Subcutaneous adipose tissue (tissue), 4 donors: Measurements from ENCODE around the gene BACE1. TPM values are rescaled to one million over a fixed set of nuclear protein-coding genes. Genes with fewer than 3 reads are reported as not detected.

Experiments used
- total RNA-seq, 4 donors: library from RNA; depleted of rRNA; stranded (reverse); fragments of >200 nt; gene quantifications; one replicate each; pipeline ENCODE4 v1.1.0, GENCODE V29; 2016
- TF ChIP-seq, protein P1 (sequence below): fragments of 450-650 bp; IDR thresholded peaks from one replicate; pipeline ENCODE4 v1.5.1; 2016; ENCODE audit warnings: low read depth, mild to moderate bottlenecking, control low read depth, antibody characterized with exemption, moderate library complexity

The BACE1 gene
- 10 to 100 TPM; 17.4 to 33.0 (median 22.9) TPM for total RNA-seq

GRCh38 chr11:117316197-117316961, at the start of gene BACE1:
TSS of gene BACE1 (minus strand) at chr11:117316256. CDS start at chr11:117315795, 461 bp downstream.
- TF ChIP-seq, protein P1, sequence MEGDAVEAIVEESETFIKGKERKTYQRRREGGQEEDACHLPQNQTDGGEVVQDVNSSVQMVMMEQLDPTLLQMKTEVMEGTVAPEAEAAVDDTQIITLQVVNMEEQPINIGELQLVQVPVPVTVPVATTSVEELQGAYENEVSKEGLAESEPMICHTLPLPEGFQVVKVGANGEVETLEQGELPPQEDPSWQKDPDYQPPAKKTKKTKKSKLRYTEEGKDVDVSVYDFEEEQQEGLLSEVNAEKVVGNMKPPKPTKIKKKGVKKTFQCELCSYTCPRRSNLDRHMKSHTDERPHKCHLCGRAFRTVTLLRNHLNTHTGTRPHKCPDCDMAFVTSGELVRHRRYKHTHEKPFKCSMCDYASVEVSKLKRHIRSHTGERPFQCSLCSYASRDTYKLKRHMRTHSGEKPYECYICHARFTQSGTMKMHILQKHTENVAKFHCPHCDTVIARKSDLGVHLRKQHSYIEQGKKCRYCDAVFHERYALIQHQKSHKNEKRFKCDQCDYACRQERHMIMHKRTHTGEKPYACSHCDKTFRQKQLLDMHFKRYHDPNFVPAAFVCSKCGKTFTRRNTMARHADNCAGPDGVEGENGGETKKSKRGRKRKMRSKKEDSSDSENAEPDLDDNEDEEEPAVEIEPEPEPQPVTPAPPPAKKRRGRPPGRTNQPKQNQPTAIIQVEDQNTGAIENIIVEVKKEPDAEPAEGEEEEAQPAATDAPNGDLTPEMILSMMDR: no peak

DNA sequence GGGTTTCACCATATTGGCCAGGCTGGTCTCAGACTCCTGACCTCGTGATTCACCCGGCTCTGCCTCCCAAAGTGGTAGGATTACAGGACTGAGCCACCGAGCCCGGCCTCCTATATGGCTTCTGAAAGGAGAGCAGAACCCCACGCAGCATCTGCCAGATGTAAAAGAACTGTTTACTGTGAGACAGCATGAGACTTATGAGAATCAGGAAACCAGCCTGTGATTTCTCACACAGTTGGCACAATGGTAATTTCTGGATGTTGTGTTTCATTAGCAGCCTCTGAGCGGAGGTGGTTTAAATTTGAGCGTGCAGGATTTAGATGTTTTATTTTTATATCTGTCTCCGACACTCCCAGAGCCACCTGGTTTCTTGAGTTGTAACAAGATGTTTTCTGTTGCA, 45.4 kb upstream of the BACE1 start:
- TF ChIP-seq, protein P1: no peak

GRCh38 chr11:117356126-117356890, 40.3 kb upstream of the BACE1 start:
- TF ChIP-seq, protein P1: no peak

DNA sequence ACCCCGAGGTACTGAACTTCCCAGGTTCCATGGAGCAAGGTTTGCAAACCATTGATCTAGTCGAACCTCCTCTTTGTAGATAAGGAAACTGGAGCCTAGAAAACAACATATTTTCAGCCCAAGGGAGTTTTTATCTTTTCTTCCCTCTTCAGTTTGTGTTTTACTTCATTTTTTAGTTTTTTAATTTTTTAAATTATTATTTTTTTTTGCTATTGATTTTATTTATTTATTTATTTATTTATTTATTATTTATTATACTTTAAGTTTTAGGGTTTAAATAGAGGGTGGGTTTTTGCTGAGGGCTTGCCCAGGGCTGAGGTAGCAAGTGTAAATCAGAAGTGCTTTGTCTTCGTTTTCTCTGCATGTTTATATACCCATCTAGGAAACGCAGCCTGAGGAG, 38.5 kb upstream of the BACE1 start:
- TF ChIP-seq, protein P1: no peak

- TF ChIP-seq, protein P1: no peak
These were observed 29.0 kb upstream of the BACE1 start for GRCh38 chr11:117345039-117345438.

- TF ChIP-seq, protein P1: no peak
These were observed 21.0 kb upstream of the BACE1 start for GRCh38 chr11:117337076-117337475.

- TF ChIP-seq, protein P1: no peak
These were observed 19.3 kb upstream of the BACE1 start for GRCh38 chr11:117335399-117335798.
